Measurements from ENCODE around the gene NCK2.

The NCK2 gene

DNA sequence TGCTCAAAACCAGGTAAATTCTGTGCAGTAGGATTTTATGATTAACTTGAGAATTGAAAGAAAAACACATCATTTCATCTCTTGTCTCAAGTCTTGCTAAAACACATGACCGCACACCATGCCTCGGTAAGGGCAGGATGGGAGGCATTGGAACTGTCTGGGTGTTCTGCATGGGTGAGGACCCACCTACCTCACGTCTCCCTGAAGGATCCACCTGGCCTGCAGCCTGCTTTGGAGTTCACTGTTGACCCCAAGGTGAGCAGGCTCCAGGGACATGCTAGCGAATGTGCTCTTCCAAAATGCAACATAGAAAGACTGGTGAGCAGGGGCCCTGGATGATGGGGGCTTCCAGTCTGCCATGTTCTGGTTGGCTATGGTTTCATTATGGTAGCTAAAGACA lies 131.5 kb downstream of the NCK2 start:
- Histone ChIP-seq H3K4me2 (ENCODE audit: low read length) (no peak overlapping the region), H4K20me1 (ENCODE audit: insufficient read depth, low read length) (no peaks in the 10 kb centered on the region), H3K9me3 (ENCODE audit: low read length) (no peaks in the 10 kb centered on the region; the same call in 1 of the 2 replicates), H3K36me3 (ENCODE audit: insufficient read depth, low read length) (no peaks in the 10 kb centered on the region; the same call in 1 of the 2 replicates), H2AFZ (ENCODE audit: low read length) (no peak overlapping the region), H3K4me1 (ENCODE audit: insufficient read depth, low read length, severe bottlenecking) (no peaks in the 10 kb centered on the region), H3K79me2 (ENCODE audit: insufficient read depth, low read length) (no peaks in the 10 kb centered on the region), H3K9ac (ENCODE audit: low read length) (no peak overlapping the region), H3K27ac (ENCODE audit: low read depth, low read length, poor library complexity, severe bottlenecking) (no peak overlapping the region), H3K4me3 (ENCODE audit: low read depth, low read length, poor library complexity, severe bottlenecking) (no peak overlapping the region), H3F3A (ENCODE audit: insufficient read depth, low read length) (no peaks in the 10 kb centered on the region), H3K9me2 (ENCODE audit: low read depth, low read length) (no peaks in the 10 kb centered on the region), H3K27me3 (ENCODE audit: insufficient read depth, low read length) (no peaks in the 10 kb centered on the region)
- TF ChIP-seq, protein P1, sequence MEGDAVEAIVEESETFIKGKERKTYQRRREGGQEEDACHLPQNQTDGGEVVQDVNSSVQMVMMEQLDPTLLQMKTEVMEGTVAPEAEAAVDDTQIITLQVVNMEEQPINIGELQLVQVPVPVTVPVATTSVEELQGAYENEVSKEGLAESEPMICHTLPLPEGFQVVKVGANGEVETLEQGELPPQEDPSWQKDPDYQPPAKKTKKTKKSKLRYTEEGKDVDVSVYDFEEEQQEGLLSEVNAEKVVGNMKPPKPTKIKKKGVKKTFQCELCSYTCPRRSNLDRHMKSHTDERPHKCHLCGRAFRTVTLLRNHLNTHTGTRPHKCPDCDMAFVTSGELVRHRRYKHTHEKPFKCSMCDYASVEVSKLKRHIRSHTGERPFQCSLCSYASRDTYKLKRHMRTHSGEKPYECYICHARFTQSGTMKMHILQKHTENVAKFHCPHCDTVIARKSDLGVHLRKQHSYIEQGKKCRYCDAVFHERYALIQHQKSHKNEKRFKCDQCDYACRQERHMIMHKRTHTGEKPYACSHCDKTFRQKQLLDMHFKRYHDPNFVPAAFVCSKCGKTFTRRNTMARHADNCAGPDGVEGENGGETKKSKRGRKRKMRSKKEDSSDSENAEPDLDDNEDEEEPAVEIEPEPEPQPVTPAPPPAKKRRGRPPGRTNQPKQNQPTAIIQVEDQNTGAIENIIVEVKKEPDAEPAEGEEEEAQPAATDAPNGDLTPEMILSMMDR (IDR thresholded peaks at IDR 0.05; ENCODE audit: low read length), result no peak
- TF ChIP-seq EZH2 (IDR thresholded peaks at IDR 0.05; ENCODE audit: borderline replicate concordance, low read length), result no peak

DNA sequence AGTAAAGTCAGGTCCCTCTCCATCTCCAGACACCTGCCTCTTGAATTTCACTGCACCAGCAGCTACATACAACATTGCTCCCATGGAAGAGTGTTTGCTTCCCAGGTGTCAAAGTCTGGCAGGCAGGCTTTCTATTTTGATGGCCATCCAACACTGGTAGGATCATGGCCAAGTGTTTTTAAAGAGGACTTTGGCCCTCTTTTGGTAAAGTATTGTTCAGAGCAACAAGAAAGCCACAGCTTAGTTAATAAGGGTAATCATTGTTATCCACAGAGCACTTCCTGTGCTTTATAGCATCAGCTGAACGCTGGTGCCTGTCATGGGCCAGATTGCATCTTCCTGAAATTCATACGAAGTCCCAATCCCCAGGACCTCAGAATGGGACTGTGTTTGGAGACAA lies 133.2 kb downstream of the NCK2 start:
- Histone ChIP-seq H3K9ac (ENCODE audit: low read length) (no peak overlapping the region), H3K79me2 (ENCODE audit: insufficient read depth, low read length) (no peaks in the 10 kb centered on the region), H3K4me3 (ENCODE audit: low read depth, low read length, poor library complexity, severe bottlenecking) (no peak overlapping the region), H2AFZ (ENCODE audit: low read length) (no peak overlapping the region), H3K9me3 (ENCODE audit: low read length) (no peaks in the 10 kb centered on the region; the same call in 1 of the 2 replicates), H3K9me2 (ENCODE audit: low read depth, low read length) (no peaks in the 10 kb centered on the region), H4K20me1 (ENCODE audit: insufficient read depth, low read length) (no peaks in the 10 kb centered on the region), H3F3A (ENCODE audit: insufficient read depth, low read length) (no peaks in the 10 kb centered on the region), H3K27me3 (ENCODE audit: insufficient read depth, low read length) (no peaks in the 10 kb centered on the region), H3K36me3 (ENCODE audit: insufficient read depth, low read length) (no peaks in the 10 kb centered on the region; the same call in 1 of the 2 replicates), H3K27ac (ENCODE audit: low read depth, low read length, poor library complexity, severe bottlenecking) (no peak overlapping the region), H3K4me1 (ENCODE audit: insufficient read depth, low read length, severe bottlenecking) (no peaks in the 10 kb centered on the region), H3K4me2 (ENCODE audit: low read length) (no peak overlapping the region)
- no peak for TF ChIP-seq EZH2 (IDR thresholded peaks at IDR 0.05; ENCODE audit: borderline replicate concordance, low read length)
- TF ChIP-seq, protein P1 (IDR thresholded peaks at IDR 0.05; ENCODE audit: low read length), result no peak

DNA sequence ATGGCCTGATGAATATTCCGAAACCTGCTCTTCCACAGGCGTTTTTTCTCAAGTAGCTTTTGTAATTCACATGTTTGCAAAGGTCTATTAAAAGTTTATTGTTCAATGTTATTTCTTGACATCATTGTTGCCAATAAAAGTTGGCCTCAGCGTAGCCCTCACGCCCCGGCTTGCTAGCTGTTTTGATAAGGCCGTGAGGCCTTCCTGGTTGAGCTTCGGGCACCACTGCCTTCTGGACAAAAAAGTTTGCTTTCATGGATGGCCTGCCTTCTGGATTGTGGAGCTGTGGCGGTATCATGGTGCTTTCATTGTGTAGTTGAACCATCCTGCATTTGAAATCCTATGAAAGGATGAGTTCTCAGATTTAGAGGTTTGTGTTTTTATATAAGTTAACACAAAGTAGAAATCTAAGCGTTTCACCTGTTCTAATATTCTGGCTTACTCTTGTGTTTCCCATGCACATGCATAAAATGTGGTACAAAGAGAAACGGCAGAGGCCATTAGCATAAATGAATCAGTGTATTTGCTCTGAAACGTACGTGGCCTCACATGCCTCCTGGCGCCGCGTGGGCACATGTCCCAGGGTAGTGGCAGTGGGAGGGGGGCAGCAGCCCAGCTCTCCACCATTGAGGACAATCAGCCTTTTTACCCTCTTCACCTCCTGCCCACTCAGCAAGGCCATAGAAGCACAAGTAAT lies 134.5 kb downstream of the NCK2 start:
- no peak overlapping the region for H3K27ac ChIP-seq (ENCODE audit: low read depth, low read length, poor library complexity, severe bottlenecking)
- H3K36me3 ChIP-seq (ENCODE audit: insufficient read depth, low read length), result no peaks in the 10 kb centered on the region; the same call in 1 of the 2 replicates
- H3K4me2 ChIP-seq (ENCODE audit: low read length), result no peak overlapping the region
- H3K4me1 ChIP-seq (ENCODE audit: insufficient read depth, low read length, severe bottlenecking), result no peaks in the 10 kb centered on the region
- no peak overlapping the region for H3K9ac ChIP-seq (ENCODE audit: low read length)
- no peak for TF ChIP-seq EZH2 (IDR thresholded peaks at IDR 0.05; ENCODE audit: borderline replicate concordance, low read length)
- TF ChIP-seq, protein P1 (IDR thresholded peaks at IDR 0.05; ENCODE audit: low read length), result no peak
- H3K4me3 ChIP-seq (ENCODE audit: low read depth, low read length, poor library complexity, severe bottlenecking), result no peak overlapping the region
- H3F3A ChIP-seq (ENCODE audit: insufficient read depth, low read length), result no peaks in the 10 kb centered on the region
- no peaks in the 10 kb centered on the region for H3K9me2 ChIP-seq (ENCODE audit: low read depth, low read length)
- H3K27me3 ChIP-seq (ENCODE audit: insufficient read depth, low read length), result no peaks in the 10 kb centered on the region
- H2AFZ ChIP-seq (ENCODE audit: low read length), result no peak overlapping the region
- H4K20me1 ChIP-seq (ENCODE audit: insufficient read depth, low read length), result no peaks in the 10 kb centered on the region
- no peaks in the 10 kb centered on the region; the same call in 1 of the 2 replicates for H3K9me3 ChIP-seq (ENCODE audit: low read length)
- H3K79me2 ChIP-seq (ENCODE audit: insufficient read depth, low read length), result no peaks in the 10 kb centered on the region
